ENCODE data around the gene OSBPL10.

Gene OSBPL10

DNA sequence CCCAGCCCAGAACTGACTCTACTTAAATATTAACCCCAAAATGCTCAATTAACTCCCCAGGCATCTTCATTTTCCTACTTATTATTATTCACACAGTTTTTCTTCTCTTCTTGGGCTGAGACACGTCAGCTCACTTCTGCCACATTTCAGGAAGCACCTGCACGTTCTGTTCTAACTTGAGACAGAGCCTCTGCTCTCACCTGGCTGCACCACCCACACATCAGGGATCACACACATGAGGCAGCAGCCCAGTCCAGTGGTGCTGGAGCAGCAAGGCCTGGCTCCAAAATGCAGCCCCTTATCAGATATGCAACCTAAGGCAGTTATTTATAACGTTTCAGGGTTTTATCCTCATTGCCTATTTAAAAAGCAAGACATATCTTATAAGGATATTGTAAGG is 127.5 kb downstream of the OSBPL10 start:
- DNase-seq (ENCODE audit: low read depth in 2 of 2), result no peak

DNA sequence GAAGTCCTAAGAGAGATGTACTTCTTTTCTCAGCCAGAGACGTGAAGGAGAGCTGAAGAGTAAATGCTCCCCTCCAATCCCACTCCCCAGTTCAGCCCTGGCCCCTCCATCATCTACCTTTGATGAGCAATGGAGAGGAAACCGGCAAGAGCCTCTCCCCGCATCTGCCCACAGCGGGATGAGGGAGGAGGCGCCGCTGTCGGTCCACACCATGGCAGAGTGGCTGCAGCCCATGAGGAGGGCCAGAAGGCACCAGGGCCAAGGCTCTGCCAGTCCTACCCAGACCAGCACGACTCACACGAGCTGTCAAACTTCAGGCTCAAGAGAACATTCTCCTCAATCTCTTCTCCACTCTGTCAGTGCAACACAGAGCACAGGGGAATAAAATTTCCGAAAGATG is 129.8 kb downstream of the OSBPL10 start:
- DNase-seq (ENCODE audit: low read depth in 2 of 2), result no peak

DNA sequence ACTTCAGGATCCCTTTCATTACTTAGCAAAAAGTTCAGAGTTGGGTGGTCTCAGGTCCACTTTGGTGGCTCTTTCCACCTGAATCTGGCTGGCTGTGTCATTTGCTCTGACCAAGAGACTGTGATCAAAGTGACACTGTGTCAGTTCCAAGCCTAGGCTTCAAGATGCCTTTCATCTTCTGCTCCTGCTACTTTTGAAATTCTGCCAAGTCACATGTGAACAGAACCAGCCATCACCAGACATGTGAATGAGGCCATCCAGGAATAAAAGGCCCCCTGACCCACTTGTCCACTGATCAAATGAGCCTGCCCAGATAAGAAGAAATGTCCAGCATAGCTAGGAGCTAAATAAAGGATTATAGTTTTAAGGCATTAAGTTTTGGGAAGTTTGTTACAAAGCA is 132.2 kb downstream of the OSBPL10 start:
- no peak for DNase-seq (ENCODE audit: low read depth in 2 of 2)

DNA sequence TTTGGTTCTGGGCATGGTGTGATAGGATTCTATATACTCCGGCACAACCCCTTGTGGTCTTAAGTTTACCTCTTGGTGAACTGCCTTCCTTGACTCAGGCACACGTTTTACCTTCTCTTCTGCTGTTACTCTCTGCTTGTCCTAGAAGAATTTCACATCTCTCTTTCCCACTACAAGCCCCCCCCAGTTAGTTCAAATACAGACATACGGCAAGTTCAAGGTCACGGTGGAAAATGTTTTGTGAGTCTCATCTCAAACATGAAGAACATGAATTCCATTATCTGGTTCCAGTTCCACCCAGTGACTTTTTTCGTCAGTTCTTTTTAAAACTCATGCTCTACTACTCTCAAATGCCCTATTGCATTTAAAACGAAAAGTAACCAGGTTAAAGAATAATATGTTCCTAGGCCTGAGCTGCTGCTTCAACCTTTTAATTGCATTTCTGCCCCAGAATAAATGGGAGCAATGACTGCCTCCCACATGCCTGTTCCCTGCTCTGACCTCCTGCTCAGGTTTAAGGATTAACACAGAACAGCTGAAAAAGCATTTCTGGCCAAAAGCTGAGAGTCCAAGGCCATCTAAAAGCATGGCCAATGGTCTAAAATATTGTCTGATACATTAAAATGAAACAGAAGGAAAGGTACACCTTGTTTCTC is 132.8 kb downstream of the OSBPL10 start:
- no peak for DNase-seq (ENCODE audit: low read depth in 2 of 2)

DNA sequence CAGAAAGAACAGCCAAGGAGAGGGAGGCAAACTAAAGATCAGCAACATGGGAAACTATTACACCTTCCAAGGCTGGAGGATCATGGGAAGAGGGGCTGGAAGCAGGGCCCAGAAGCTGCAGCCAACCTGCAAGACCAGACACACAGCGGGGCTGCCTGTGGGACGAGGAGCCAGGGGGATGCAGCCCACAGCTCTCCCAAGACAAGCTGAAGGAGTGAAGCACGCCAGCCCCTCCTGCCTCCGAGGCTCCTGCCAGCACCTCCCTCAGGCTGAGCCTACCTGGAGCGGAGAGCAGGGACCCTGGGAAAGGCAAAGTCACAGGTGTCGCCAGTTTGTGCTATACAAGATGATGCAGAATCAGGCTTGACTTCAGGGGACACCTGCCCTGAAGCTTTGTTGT is 133.3 kb downstream of the OSBPL10 start:
- no peak for DNase-seq (ENCODE audit: low read depth in 2 of 2)

DNA sequence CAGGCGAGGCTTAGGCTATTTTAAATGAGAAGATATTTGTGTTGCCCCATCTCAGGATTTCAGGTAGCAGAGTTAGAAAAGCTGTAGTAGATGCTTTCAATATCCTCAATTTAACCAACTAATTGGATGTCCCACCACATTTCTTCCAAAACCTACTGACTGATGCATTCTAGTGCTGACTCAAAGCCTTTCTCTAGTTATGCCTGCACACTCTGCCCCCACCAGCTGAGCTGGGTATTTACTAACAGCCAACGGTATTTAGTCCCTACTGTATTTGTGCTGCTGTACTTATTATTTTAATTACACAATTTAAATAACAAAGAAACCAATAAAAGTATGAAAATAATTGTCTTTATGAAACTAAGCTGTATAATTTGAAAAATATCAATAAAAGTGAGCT is 139.5 kb downstream of the OSBPL10 start:
- no peak for DNase-seq (ENCODE audit: low read depth in 2 of 2)

DNA sequence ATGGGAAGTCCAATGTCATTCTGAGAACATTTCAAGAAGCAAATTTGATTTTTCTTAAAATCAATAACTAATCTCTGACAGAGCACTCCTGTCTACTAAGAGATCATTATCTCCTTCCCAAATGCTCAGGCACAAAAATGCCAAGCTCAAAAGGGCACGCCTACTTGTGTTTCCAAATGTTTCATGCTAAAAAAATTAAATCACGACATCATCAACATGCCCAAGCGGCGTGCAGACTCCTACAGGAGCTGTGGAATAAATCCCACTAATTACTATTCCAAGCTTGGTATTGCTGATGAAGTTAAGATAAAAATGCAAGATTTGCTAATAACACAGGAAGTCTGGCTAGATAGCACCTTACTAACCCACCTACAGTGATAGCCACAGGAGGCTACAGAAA is 140.8 kb downstream of the OSBPL10 start:
- DNase-seq (ENCODE audit: low read depth in 2 of 2), result no peak

DNA sequence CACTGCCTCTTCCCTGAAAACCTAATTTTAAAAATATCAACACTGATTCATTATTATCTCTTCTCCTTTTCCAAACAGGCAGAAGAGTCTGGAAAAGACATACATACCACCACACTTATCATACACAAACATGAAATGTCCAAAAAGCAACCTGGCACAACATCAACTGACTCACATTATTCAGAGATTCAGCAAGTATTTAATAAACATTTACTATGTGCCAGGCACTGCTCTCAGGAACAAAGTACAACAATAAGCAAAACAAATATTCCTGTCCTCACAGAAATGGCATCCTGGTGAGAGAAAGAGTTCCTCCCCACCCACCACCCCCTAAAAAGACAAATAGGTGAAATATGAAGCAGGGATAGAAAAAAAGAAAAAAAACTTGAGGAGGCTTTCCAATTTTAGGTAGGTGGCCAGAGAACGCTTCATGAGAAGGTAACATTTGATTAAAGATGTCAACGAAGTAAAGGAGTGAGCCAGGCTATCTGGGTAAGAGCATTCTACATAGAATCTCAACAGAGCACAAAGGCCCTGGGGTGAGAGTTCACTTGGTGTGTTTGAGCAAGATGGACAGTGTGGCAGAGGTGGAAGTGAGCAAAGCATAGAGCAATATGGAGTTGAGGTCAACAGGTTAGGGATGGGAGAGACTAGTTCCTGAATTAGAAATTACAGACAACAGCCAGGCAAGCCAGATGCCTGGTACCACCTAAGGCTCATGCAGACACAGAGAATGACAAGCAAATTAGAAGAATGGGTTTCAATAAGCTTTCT is 141.7 kb downstream of the OSBPL10 start:
- no peak for DNase-seq (ENCODE audit: low read depth in 2 of 2)

DNA sequence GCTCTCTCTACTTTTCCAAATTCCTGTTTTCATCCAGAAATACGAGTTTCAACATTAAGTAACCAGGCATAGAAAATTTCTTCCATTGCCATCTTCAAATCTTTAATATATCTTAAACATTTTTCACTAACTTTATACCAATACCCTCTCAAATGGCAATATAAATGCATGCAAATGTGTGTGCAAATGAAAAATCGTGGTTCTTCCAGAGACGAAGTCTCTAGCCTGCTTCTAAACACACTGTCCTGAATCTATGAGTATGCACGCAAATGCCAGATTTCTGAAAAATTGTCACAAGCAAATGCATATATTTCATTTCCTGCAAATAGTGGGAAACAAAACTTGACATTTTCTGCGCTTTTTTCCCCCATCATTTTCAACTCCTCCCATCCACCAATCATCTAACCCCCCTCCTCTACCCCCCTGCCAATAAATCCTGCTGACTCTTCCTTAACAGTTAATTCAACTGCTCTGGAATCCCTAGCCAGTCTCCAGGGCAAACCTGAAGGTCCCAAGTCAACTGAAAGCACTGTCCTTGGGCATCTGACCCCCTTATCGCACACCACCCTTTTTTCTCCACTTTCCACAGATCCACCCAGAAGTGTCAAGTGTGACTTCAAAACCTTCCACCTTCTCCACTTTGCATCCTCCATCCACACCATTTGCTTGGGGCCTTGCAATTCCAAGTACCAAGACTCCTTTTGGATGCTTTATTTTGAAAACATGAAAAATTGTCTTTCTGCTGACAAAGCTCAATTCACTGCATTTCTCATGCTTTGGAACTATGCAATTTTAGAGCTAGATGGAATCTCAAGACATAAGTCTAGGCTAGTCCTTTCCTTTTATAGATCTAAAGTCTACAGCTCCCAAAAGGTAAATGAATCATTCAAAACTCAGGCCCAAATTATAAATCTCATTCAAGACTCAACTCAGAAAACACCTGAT is 144.7 kb downstream of the OSBPL10 start:
- no peak for DNase-seq (ENCODE audit: low read depth in 2 of 2)

DNA sequence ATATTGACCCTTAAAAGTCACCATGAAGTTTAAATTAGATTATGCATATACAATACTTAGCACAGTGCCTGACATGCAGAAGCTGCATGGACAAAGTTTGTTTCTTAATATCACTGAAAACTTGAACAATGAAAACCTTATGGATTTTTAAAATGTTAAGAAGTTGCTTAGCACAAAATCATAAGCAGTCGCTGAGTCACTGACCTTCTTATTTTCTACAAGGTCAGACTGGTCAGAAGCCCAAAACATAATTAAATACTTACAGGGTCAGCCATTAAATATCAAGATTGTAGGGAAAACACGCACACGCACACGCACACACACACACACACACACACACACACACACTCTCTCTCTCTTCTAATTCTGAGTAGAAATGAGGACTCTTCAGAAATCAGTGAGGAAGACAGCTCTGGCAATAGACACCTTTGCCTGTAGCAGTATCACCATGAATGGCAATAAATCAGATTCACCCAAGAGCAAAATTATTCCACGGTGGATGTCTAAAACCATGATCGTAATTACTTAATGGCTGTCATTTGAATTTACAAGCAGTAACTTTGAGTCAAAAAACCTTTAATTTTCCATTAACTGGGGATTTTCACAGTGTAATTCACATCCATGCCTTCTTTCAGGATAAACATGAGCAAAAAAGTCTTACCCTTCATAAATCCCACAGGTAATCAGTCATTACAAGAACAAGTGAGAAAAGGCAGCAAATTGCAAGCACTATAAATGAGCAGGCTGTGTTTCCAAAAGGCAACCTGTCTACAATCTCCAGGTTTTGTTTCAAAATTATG is 147.5 kb downstream of the OSBPL10 start:
- DNase-seq (ENCODE audit: low read depth in 2 of 2), result no peak

DNA sequence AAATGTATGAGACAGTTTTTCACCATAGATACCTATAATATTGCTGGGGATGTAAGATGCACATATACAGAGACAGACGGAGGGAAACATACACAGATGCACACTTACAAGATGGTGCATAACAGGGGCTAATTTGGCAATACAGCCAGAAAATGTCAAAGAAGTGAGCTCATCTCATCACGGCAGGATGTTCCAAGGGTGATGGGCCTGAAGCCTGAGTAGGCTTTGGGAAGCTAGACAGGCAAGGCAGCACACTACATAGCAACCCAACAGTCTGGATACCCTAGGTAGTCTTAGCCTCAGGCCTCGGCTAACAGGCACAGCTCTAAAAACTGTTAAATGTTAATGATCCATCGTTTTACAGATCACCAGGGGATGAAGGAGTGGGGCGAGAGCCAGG is 148.5 kb downstream of the OSBPL10 start:
- no peak for DNase-seq (ENCODE audit: low read depth in 2 of 2)

DNA sequence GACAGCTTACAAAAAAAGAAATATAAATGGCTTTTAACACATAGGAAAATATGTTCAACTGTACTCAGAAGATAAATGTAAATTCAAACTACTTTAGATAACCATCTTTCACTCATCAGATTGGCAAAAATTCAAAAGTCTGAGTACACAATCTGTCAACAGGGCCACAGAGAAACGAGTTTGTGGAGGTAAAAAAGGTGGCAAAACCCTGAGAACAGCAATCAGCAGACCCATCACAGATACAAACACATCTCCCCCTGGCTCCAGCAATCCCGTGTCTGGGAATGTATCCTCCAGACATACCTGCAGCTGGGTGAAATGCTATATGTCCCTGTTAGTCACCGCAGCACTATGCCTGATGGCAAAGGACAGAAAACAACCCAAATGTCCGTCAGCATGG is 149.5 kb downstream of the OSBPL10 start:
- DNase-seq (ENCODE audit: low read depth in 2 of 2), result no peak

DNA sequence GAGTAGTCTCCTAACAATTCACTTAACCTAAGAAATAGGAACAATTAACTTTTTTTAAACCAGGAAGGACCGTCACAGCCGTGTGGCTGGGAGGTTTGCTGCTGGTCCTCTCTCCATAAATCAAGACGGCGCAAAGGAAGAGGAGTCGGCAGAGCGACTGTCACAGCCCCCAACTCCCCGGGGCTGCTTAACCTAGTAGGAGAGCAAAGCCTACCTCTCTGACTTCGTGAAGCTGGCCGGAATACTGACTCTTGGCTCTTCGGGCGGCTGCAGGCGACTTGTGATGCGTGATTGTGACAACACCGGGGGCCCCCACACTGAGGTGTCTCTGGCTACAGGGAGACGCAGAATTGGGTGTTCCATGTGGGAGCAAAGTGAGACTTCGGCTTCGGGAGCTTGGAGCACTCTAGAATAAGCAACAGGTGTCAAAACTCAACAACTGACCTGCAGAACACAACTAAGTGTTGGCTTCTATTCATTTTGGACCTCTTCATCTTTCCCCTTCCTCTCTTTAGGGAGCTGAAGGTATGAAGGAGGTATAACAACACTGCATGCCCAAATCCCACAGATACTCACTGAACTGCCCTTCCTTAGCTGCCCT is 151.1 kb downstream of the OSBPL10 start:
- no peak for DNase-seq (ENCODE audit: low read depth in 2 of 2)

DNA sequence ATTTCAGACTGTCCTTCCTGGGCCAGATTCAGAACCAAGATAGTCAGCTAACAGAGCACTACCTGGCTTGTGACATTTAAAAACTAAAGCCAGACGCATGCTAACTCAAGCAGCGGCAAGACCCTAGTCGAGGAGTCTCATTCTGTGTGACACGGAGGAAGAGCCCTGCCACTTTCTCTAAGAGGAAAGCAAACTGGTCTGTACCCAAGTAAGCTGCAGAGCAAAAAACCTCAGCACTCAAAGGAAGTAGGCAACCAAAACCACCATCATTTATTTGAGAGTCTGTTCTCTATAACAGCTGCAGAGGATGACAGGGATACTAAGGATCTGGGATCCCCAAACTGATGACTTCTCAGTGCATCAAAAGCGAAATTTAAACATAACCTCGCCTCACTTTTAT is 152.1 kb downstream of the OSBPL10 start:
- no peak for DNase-seq (ENCODE audit: low read depth in 2 of 2)

DNA sequence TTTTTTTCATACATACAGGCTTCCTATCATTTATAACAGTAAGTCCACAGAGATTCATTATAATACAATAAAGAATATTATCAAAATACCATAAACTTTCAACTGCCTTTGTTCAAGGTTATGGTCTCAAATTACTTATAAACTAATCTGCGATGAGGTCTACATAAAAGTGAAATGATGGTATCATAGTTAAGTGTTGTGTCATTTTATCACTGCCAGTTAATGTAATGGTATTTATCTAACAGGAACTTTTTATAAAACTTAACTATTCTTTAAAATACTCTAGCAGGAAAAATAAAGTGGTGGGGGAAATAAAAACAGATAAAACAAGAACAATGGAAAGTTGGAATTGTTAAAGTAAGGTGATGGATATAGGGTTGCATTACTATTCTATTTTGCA is 153.1 kb downstream of the OSBPL10 start:
- DNase-seq (ENCODE audit: low read depth in 2 of 2), result no peak

DNA sequence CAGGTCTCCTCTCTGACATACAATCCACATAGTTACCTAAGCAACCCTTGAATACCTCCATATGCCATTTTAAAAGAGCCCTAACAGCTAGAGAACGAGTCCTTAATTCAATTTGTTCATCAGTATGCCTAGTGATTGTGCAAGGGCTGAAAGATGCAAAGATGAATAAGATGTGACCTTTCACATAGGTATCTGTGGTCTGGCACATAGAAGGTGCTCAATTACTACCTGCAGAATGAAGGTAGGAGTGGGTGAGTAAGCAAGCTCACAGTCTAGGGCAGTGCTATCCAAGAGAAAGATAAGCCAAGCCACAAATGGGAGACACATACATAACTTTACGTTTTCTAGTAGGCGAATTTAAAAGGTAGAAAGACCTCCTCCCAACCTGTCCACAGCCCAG is 157.9 kb downstream of the OSBPL10 start:
- no peak for DNase-seq (ENCODE audit: low read depth in 2 of 2)

DNA sequence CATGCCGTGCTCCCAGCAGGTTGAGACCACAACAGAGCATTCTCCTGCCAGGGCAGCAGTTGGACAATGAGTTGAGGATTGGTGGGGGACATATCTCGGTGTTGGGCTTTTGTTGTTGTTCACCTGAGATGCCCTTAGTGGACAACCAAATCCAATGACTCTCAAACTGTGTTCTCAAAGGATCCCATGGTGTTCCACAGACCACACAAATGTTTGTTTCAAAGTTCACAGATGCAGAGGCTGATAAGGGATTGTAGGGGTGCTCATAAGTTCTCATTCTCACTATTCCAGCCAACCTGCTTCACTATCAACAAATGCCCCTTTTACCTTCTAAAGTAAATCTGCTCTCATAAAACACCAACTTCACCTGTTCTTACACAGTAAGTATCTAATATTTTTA is 159.9 kb downstream of the OSBPL10 start:
- no peak for DNase-seq (ENCODE audit: low read depth in 2 of 2)

DNA sequence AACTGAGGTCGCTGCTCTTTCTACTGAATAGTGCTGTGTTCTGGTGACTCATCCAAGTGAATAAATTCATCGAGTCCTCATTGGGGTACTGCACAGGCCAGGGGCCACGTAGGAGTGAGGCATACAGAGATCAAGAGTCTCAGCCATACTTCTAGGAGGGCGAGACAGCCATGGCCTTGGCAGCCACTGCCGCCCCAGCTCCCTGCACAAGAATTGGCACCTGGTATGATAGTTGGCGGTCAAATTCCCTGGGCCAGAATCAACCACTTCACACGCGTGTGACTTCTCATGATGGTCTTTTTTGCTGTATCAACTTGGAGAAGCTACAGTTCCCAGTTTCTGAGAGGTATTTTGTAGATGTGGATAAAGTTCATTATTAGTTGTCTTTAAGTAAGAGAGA is 161.6 kb downstream of the OSBPL10 start:
- DNase-seq (ENCODE audit: low read depth in 2 of 2), result no peak

DNA sequence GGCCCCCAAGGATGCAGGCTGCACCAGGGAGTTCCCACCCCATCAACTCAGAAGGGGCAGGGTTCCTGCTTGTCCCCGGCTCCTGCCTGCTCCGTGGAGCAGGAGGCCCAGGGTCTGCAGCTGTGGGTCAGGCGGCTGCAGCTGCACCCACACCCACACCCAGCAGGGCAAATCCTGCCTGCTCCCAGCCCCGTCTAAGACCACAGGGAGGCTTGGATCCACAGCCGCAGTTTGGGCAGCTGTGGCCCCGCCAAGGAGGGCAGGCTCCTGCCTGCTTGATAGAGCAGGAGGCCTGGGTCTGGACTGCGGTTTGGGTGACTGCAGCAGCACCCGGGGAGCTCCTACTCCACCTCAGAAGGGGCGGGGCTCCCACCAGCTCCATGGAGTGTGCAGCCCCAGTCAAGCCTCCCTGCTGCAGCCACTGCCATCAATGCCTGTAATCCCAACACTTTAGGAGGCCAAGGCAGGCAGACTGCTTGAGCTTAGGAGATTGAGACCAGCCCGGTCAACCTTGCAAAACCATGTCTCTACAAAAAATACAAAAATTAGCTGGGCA is 163.6 kb downstream of the OSBPL10 start:
- DNase-seq (ENCODE audit: low read depth in 2 of 2), result no peak

DNA sequence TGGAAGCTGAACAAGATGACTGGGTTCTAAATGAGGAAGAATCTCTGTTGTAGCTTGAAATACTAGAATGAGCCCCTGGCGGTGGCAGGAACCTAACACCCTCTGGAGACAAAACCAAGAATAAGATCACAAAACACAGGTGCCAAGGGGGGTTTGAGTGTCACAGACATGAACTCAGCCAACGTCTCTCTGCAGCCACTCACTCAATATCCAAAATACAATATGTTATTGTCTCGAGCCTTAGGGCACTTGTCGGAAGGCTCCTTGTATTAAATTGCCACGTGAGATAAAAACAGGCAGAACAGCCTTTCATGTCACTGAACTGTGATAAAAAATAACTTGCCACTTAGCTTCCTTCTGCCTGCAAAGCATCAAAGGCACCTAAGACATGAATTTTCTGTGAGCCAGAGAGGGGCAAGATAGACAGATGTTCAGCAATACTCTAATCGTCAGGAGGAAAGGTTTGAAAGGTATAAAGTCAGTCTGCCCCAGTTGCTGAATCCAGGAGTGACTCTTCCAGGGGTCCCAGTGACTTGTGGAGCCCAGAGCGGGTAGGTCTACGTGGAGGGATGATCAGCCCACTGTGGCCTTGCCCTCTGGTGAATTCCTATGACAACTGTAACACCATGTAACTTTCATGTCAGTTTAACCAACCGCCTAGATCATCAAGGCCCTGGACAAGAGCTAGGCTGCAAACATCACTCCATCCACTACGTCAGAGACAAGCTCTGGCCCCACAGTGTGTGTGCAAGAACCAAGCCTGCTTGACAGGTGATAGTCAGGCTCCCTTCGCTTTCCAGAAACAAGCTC is 165.2 kb downstream of the OSBPL10 start:
- no peak for DNase-seq (ENCODE audit: low read depth in 2 of 2)

Measured in stimulated activated CD8-positive, alpha-beta memory T cell treated with anti-CD3 and anti-CD28 coated beads, Interleukin-15, amount 100 ng/mL, for 4 hours (primary cell).